ENCODE data around the gene OLA1.

Gene OLA1

DNA sequence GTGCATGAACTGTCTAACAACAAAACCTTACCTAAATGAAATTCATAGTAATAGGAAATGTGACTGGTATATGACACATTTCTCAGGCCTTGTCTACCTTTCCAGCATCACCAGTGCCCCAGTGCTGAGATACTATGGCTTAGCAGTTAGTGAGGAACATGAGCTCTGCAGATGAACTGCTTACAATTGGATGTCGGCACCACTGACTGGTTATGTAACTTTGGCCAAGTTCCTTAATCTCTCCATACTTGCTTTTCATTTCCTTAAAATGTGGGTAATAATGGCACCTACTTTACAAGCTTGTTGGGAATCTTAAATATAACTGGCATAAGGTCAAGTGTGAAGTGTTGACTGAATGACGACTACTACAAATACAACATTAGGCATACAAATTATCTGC is 136.3 kb downstream of the OLA1 start:
- no peak for FAIRE-seq

DNA sequence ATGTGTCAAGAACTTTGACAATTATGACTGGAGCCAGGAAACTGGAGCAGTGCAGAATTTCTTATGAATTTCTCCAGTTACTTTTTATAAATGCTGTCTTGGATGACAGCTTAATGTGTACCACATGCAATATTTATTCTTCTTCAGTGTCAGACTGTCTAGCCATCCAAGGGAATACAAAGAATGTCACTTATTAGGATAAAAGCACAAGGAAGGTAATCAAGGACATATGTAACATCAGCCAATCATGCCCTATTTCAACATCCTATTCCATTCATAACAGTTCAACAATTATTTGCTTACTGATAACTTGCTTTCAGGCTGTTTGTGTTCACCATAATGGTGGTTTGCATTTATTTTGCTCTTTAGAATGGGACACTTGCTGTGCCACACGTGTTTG is 139.8 kb downstream of the OLA1 start:
- no peak for FAIRE-seq

DNA sequence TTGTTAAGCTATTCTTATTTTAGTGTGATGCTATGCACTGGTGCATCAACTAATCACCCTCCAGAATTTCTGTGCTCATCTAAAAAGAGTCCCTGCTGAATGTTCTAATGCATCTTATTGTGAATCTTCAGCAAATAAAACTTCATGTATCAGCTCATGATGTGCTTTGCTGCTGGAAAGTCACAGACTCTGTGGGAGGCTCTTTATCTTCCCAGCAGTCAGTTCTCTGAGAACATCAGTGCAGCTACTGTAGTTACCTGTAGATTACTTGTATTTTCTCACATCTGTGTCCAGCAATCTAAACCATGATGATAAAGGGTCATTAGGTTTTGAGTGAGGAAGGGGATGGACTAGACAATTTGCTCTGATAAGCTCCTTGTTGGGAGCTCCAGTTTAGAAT is 141.6 kb downstream of the OLA1 start:
- no peak for FAIRE-seq

GRCh38 chr2:174094542-174094941 is 153.8 kb downstream of the OLA1 start:
- no peak for FAIRE-seq

- FAIRE-seq, result no peak
These were observed 157.9 kb downstream of the OLA1 start for GRCh38 chr2:174090476-174090875.

DNA sequence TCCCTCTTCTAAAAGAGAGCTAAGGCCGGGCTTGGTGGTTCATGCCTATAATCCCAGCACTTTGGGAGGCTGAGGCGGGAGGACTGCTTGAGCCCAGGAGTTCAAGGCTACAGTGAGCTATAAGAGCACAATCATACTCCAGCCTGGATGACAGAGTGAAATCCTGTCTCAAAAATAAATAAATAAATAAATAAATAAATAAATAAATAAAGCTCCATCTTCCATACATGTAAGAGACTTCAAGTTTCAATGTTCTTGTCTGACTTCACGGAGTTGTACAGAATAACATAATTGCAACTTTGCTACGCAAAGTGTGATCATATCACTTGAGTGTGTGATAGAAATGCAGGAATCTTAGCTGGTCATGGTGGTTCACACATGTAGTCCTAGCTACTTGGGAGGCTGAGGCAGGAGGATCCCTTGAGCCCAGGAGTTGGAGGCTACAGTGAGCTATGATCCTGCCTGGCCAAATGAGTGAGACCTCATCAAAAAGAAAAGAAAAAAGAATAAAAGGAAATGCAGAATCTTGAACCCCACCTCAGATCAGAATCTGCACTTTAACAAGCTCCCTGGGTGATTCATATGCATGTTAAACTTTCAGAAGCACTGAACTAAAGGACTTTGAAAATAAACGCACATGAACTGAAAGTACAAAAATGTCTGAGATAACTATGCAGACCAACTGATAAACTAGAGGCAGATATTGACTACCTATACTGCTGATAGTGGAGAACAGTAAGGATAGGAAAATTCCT is 159.4 kb downstream of the OLA1 start:
- FAIRE-seq, result no peak

- no peak for FAIRE-seq
These were observed 161.6 kb downstream of the OLA1 start for GRCh38 chr2:174086708-174087107.

DNA sequence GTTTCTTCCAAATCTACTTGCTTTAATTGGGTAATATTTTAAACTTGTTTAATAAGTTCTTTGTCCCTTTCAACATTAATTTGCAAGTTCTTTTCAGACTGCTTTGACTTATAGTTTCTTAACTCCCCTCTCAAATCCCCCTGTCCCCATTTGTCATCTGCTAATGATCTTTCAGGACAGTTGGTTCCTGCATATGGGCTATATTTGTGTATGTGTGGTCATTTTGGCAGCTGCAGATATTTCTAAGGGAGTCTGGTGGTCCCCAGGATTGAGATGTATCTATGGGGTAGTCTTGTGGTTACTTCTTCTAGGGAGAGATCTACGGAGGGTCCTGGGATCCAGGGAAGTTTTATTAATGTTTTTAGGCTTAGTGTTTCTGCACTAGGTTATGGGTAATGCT is 162.6 kb downstream of the OLA1 start:
- no peak for FAIRE-seq

- no peak for FAIRE-seq
These were observed 164.4 kb downstream of the OLA1 start for GRCh38 chr2:174083843-174084458.

- FAIRE-seq, result no peak
These were observed 167.6 kb downstream of the OLA1 start for GRCh38 chr2:174080672-174081121.

DNA sequence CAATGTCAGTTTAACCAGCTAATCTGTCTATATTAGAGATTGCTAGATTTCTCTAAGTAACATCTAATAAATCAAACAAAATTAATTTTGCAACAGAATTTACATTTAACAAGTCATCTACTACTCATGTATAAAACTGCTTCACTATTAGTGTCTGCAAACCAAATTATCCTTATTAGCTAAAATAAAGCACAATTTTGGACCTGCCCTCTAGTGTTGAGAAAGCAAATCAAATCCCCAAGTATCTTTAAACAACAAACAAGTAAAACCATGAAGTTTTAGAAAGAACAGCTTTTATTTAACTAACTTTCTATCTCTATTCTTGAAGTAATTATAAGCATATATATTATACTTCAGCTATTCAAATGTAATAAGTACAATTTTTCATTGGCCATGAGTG is 170.1 kb downstream of the OLA1 start:
- FAIRE-seq, result no peak

- FAIRE-seq, result no peak
These were observed 171.4 kb downstream of the OLA1 start for GRCh38 chr2:174076975-174077374.

GRCh38 chr2:174076040-174076439 is 172.3 kb downstream of the OLA1 start:
- no peak for FAIRE-seq

DNA sequence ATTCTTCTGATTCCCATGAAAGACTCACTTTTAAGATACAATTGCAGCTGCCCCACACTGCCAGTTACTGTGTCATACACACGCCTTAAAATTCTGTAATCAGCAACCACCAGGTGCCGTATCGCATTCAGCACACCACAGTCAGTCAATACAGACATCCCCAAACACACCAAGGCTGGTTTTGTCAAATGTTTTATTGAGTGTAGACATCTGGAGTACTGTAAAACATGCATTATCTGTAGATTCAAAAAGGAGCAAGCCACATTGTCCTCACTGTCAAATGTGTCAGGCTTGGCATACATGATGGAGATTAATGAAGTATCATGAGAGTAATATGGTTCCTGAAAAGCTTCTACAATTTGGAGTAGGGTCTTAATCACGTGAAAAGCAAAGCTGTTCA is 173.5 kb downstream of the OLA1 start:
- FAIRE-seq, result no peak

- no peak for FAIRE-seq
These were observed 175.5 kb downstream of the OLA1 start for GRCh38 chr2:174072857-174073256.

DNA sequence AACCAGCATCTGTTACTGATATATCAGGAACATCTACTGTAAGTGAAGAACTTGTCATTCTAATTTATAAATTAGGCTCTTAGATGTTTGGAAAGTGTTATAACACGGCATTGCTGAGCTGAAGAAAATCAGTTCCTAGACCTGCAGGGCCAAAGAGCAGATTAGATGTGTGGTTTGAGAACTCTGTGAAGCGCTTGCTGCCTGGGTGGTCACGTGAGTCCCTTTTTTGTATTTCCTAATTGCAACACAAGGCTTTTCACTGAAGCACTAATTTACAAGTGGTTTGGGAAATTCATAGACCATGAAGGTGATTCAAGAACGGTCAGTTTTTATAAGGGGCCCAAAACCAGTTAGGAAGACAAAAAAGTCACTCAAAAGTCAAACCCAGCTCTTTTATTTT is 176.3 kb downstream of the OLA1 start:
- FAIRE-seq, result no peak

GRCh38 chr2:174071321-174071720 is 177.0 kb downstream of the OLA1 start:
- no peak for FAIRE-seq

DNA sequence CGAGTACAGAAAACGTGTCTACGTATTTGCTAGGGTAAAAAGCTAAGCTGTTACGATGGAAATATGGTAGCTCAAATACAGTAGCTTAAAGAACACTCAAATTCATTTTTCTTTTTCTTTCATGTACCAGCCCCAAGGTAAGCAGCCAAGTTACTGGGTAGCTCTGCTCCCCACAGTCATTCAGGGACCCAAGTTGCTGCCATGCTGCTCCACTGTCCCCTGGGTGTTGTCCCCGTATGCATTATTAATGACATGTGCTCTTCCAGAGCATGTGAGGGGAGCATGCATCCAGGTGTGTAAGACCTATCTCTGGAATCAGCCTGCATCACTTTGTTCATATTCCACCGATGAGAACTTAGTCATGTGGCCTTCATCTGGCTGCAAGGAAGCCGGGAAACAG is 178.1 kb downstream of the OLA1 start:
- FAIRE-seq, result no peak

GRCh38 chr2:174067815-174068214 is 180.5 kb downstream of the OLA1 start:
- peak; percentile 27 for FAIRE-seq

DNA sequence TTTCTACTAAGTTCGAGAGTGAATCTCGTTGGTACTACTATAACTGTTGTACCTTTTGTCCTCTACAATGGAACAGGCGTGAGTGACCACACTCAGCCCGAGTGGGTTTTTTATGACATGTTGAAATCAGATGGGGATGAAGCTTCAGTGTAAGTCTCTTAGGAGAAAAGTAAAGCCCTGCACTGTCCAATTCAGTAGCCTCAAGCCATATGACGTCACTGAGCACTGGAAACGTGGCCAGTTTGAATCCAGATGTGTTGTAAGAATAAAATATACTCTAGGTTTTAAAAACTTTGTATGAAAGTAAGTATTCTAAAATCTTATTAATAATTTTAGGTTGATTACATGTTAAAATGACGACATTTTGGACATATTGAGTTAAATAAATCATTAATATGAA is 181.5 kb downstream of the OLA1 start:
- FAIRE-seq, result no peak

DNA sequence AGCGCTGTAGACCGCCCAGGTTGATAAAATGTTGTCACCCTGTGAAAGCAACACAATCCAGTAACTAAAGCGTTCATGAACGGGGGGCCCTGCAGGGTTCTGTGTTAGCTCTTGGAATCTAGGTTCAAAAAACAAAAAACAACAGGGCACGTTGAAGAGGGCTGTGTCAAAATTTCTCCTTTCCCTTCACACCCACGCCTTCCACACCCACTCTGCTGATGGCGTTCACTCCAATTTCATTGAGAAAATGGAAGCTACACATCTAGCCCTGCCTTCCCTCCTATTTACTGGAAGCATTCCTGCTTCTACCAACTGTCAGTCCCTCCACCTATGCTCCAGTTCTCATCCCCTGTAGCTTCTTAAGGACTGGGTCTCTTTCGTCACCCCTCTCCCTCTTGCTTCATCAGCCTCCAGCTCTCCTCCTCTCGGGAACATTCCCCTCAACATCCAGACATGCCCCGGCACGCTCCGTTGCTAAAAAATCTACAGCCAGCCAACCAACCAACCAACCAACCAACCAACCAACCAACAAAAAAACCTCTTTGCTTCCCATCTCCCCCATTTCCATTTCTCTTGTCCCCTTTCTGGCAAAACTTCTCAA is 184.7 kb downstream of the OLA1 start:
- FAIRE-seq, result no peak

DNA sequence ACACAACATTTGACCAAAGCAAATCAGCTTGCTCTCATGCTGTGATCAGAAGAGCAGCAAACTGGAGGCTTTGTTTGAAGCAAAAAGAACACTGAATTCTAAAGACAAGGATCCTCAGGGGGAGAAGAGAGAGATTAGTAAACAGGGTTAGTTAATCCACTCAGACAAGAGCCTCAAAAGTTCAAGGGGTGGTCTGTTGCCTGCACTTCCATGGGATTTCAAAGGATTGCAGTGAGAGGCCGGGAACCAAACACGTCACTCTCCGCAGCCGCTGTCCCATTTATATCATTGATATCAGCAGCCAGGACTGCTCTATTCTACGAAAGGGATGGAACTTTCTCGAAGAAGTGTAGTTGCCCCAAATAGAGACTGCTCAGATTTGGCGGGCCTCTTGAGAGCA is 185.4 kb downstream of the OLA1 start:
- FAIRE-seq, result no peak

DNA sequence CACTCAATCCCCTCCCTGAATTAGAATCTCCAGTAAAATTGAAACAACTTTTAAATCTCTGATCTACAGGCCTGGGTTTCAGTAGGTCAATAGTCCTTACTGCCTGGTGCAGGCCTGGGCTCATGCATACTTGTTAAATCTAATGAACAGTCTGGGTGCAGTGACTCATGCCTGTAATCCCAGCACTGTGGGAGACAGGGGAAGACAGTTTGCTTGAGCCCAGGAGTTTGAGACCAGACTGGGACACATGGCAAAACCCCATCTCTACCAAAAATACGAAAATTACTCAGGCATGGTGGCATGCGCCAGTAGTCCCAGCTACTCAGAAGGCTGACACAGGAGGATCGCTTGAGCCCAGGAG is 188.5 kb downstream of the OLA1 start:
- no peak for FAIRE-seq

DNA sequence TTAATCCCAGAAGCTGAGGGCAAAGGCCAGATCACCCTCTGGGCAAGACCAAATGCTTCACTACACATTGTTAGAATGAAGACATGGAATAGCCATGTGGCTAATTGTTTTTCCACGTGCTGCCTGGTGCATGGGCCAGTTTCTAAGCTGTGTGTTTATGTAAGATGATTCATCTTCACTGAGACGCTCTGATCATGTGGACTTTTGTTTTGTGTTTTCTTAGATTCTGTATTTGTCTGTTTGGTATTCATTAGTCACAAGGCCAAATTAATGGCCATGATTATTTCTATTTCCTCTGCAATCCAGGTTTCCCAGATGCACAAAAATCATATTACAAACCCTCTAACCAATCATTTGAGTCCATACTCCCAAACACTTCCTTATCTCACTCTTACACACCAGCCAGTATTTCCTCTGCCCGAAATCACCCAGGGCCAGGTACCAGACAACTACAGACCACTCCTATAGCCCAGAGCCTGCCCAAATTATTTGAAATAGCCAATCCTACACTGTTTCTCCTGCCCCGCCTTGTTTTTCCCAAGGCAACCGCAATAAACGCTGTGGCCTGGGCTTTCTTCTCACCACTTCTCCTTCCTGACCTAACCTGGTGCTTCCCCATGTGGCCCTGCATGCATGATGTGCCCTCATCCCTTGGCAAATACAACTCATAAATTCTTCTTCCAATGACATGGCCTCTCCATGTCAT is 189.0 kb downstream of the OLA1 start:
- FAIRE-seq, result no peak
